ENCODE results near the gene PREX1.

- no peak for TF ChIP-seq CTCF (IDR thresholded peaks at IDR 0.05; ENCODE audit: extremely low read depth in 1 of 2, insufficient read depth in 1 of 2, low read depth in 1 of 2, low read length in 2 of 2)
- no peak for TF ChIP-seq POLR2AphosphoS5 (IDR thresholded peaks at IDR 0.05; ENCODE audit: insufficient read depth, low read depth, low read length)
- TF ChIP-seq EZH2 (IDR thresholded peaks at IDR 0.05; ENCODE audit: borderline replicate concordance, low read depth, low read length, severe bottlenecking): no peak
- no peak for TF ChIP-seq MYC (IDR thresholded peaks at IDR 0.05; ENCODE audit: low read depth, low read length)
- TF ChIP-seq POLR2A (IDR thresholded peaks at IDR 0.05; ENCODE audit: low read depth, low read length): no peak
- TF ChIP-seq GATA2 (IDR thresholded peaks at IDR 0.05; ENCODE audit: insufficient read depth, insufficient read length, low read depth, low read length): no peak
Measured at GRCh38 chr20:48581167-48581566, 246.6 kb downstream of the PREX1 start.
